PC-3 (cell line): Measurements from ENCODE around the gene PPP1R13B. TPM values are rescaled to one million over a fixed set of nuclear protein-coding genes. Genes with fewer than 3 reads are reported as not detected.
A peak's percentile ranks its signal among the peaks of the same experiment; 100 is the strongest.

Experiments
- ATAC-seq: fragments of 200-7000 bp; cut with Tn5 transposase; 2 replicates; pipeline ENCODE4 v1.9.1; 2020; ENCODE audit warnings: mild to moderate bottlenecking, moderate library complexity
- BruUV-seq: library from RNA; stranded (reverse); fragments of 400-500 nt; replicated peaks from 2 replicates; lab custom pipeline; 2021; lab: Mats Ljungman, UMichigan
- CTCF ChIA-PET: fragments of 300-600 bp; sonication (Branson Sonifier 250); formaldehyde crosslinking; loops from one replicate; lab custom pipeline; 2022; ENCODE audit warnings: antibody characterized with exemption; lab: Charles Lee
- POLR2A ChIA-PET: fragments of 300-600 bp; sonication (Branson Sonifier 250); formaldehyde crosslinking; loops from one replicate; lab custom pipeline; 2022; ENCODE audit warnings: antibody characterized with exemption; ENCODE audit not compliant: unreplicated experiment; lab: Charles Lee
- DNase-seq: peaks from one replicate; pipeline ENCODE4 v3.0.0-alpha.2; 2015
- H2AFZ ChIP-seq: fragments of 300-600 bp; sonication (generic); 2 replicates; pipeline ENCODE4 v1.6.0; 2016; ENCODE audit warnings: antibody characterized with exemption, low read length
- H3F3A ChIP-seq: fragments of 300-600 bp; sonication (generic); one replicate; pipeline ENCODE4 v1.6.0; 2017; ENCODE audit warnings: antibody characterized with exemption, low read length, control low read depth, mild to moderate bottlenecking; ENCODE audit not compliant: unreplicated experiment
- H3K27ac ChIP-seq: fragments of 300-600 bp; sonication (generic); 2 replicates; pipeline ENCODE4 v1.5.1; 2016; ENCODE audit warnings: mild to moderate bottlenecking, low read length
- H3K27me3 ChIP-seq: fragments of 300-600 bp; sonication (generic); 2 replicates; pipeline ENCODE4 v1.6.1; 2016; ENCODE audit warnings: low read length, mixed read lengths
- H3K36me3 ChIP-seq: fragments of 300-600 bp; sonication (generic); 2 replicates; pipeline ENCODE4 v1.6.1; 2016; ENCODE audit warnings: low read depth, mixed run types, low read length, mixed read lengths
- H3K4me1 ChIP-seq: fragments of 300-600 bp; sonication (generic); 2 replicates; pipeline ENCODE4 v1.5.1; 2016; ENCODE audit warnings: low read length; ENCODE audit not compliant: insufficient read depth
- H3K4me2 ChIP-seq: fragments of 300-600 bp; sonication (generic); 2 replicates; pipeline ENCODE4 v1.6.0; 2016; ENCODE audit warnings: low read length
- H3K4me3 ChIP-seq: fragments of 300-600 bp; sonication (generic); 2 replicates; pipeline ENCODE4 v1.5.1; 2016; ENCODE audit warnings: mild to moderate bottlenecking, low read length, mixed read lengths
- H3K79me2 ChIP-seq: fragments of 300-600 bp; sonication (generic); 2 replicates; pipeline ENCODE4 v1.6.1; 2017; ENCODE audit warnings: low read length, mixed read lengths
- H3K9ac ChIP-seq: fragments of 300-600 bp; sonication (generic); 2 replicates; pipeline ENCODE4 v1.6.0; 2016; ENCODE audit warnings: mild to moderate bottlenecking, low read length
- H3K9me2 ChIP-seq: fragments of 300-600 bp; sonication (generic); replicated peaks from 2 replicates; pipeline ENCODE4 v1.6.1; 2016; ENCODE audit warnings: mixed run types, low read length, mixed read lengths
- H3K9me3 ChIP-seq: fragments of 300-600 bp; sonication (generic); 2 replicates; pipeline ENCODE4 v1.6.1; 2016; ENCODE audit warnings: low read length, mixed read lengths
- H4K20me1 ChIP-seq: fragments of 300-600 bp; sonication (generic); 2 replicates; pipeline ENCODE4 v1.6.1; 2016; ENCODE audit warnings: low read length, mixed read lengths
- CTCF ChIP-seq: fragments of 300-600 bp; sonication (generic); conservative IDR thresholded peaks from 2 replicates; pipeline ENCODE4 v1.5.1; 2017; ENCODE audit warnings: antibody characterized with exemption, low read depth, mild to moderate bottlenecking, low read length
- EZH2 ChIP-seq: fragments of 300-600 bp; sonication (generic); IDR thresholded peaks from one replicate; pipeline ENCODE4 v1.6.1; 2017; ENCODE audit warnings: antibody characterized with exemption, mild to moderate bottlenecking, low read length; ENCODE audit not compliant: unreplicated experiment
- EZH2phosphoT487 ChIP-seq: fragments of 300-600 bp; sonication (generic); IDR thresholded peaks from 2 replicates; pipeline ENCODE4 v1.6.1; 2018; ENCODE audit warnings: mild to moderate bottlenecking, antibody characterized with exemption, low read length, borderline replicate concordance
- intact Hi-C: fragments of 100-400 bp; cut with micrococcal nuclease; formaldehyde crosslinking; loops from 2 replicates; pipeline ENCODE4 v1.9.0; 2023
- total RNA-seq: library from RNA; depleted of rRNA; stranded (reverse); fragments of >200 nt; gene quantifications from 2 replicates; pipeline ENCODE4 v1.2.3, GENCODE V29; 2014

The PPP1R13B gene
- total RNA-seq, 1 experiment from 2014 or later = 13.0 TPM

GRCh38 chr14:103828315-103828967 lies 18.9 kb downstream of the PPP1R13B start:
- ChIA-PET CTCF (no interaction called here), POLR2A (no interaction called here)
- no peak overlapping the region for H3K4me2 ChIP-seq
- H3K4me1 ChIP-seq = peaks cover 6% of the 10 kb centered on the region; the same call in 1 of the 2 replicates
- peaks cover 70% of the 10 kb centered on the region for H3K79me2 ChIP-seq
- no peaks in the 10 kb centered on the region for H3K27me3 ChIP-seq
- no peak for TF ChIP-seq EZH2phosphoT487
- no peaks in the 10 kb centered on the region for H3F3A ChIP-seq
- peak; percentile 30 for DNase-seq
- no peak overlapping the region for H3K27ac ChIP-seq
- peaks cover 5% of the 10 kb centered on the region; the same call in 1 of the 2 replicates for H4K20me1 ChIP-seq
- H3K9me2 ChIP-seq = no peaks in the 10 kb centered on the region
- intact Hi-C loops = no loop called here
- no peak overlapping the region for H3K4me3 ChIP-seq
- no peaks in the 10 kb centered on the region for H3K9me3 ChIP-seq
- no peaks in the 10 kb centered on the region for H3K36me3 ChIP-seq
- no peak for ATAC-seq
- no peak overlapping the region for H3K9ac ChIP-seq
- H2AFZ ChIP-seq = no peak overlapping the region
- no TSS peak for BruUV-seq

- H3F3A ChIP-seq = no peaks in the 10 kb centered on the region
- H3K27ac ChIP-seq = no peak overlapping the region
- DNase-seq (no peak), ATAC-seq (no peak)
- H2AFZ ChIP-seq = no peak overlapping the region
- 0 out of 2 replicates have a peak, but pooled peaks cover under 1% of the 10 kb centered on the region for H3K4me1 ChIP-seq
- no peaks in the 10 kb centered on the region for H4K20me1 ChIP-seq
- no peak overlapping the region for H3K9ac ChIP-seq
- BruUV-seq = no TSS peak
- H3K4me2 ChIP-seq = no peak overlapping the region
- no peaks in the 10 kb centered on the region for H3K9me2 ChIP-seq
- H3K9me3 ChIP-seq = no peaks in the 10 kb centered on the region
- no peaks in the 10 kb centered on the region for H3K27me3 ChIP-seq
- TF ChIP-seq EZH2phosphoT487 (no peak), CTCF (no peak), EZH2 (no peak)
- no peaks in the 10 kb centered on the region for H3K36me3 ChIP-seq
- ChIA-PET POLR2A (no interaction called here), CTCF (no interaction called here)
- peaks cover 75% of the 10 kb centered on the region for H3K79me2 ChIP-seq
- intact Hi-C loops = no loop called here
- H3K4me3 ChIP-seq = no peak overlapping the region
Measured at GRCh38 chr14:103825101-103825500, 22.3 kb downstream of the PPP1R13B start.

GRCh38 chr14:103820908-103821307 lies 26.5 kb downstream of the PPP1R13B start:
- ATAC-seq (no peak), DNase-seq (no peak)
- no peak overlapping the region for H3K27ac ChIP-seq
- no peak overlapping the region for H3K4me2 ChIP-seq
- no peaks in the 10 kb centered on the region for H3K9me2 ChIP-seq
- H3K36me3 ChIP-seq = no peaks in the 10 kb centered on the region
- POLR2A ChIA-PET = no interaction called here
- no peak overlapping the region for H2AFZ ChIP-seq
- CTCF ChIA-PET = no interaction called here
- H3K79me2 ChIP-seq = peaks cover 83% of the 10 kb centered on the region
- no peaks in the 10 kb centered on the region for H3K9me3 ChIP-seq
- intact Hi-C loops = no loop called here
- no peak overlapping the region for H3K4me3 ChIP-seq
- BruUV-seq = no TSS peak
- H3F3A ChIP-seq = no peaks in the 10 kb centered on the region
- H3K4me1 ChIP-seq = 0 out of 2 replicates have a peak, but pooled peaks cover 3% of the 10 kb centered on the region
- no peaks in the 10 kb centered on the region for H3K27me3 ChIP-seq
- H3K9ac ChIP-seq = no peak overlapping the region
- 0 out of 2 replicates have a peak, but pooled peaks cover 4% of the 10 kb centered on the region for H4K20me1 ChIP-seq
- no peak for TF ChIP-seq CTCF
- TF ChIP-seq EZH2phosphoT487 = no peak
- no peak for TF ChIP-seq EZH2
